ENCODE measurements around the gene HOOK1. TPM values are rescaled to one million over a fixed set of nuclear protein-coding genes. Genes with fewer than 3 reads are reported as not detected.
A peak's percentile ranks its signal among the peaks of the same experiment; 100 is the strongest.

Gene HOOK1
- total and polyA plus RNA-seq, 2 of the 13 experiments (the other 11 are each of a cell fraction or from before 2014, with no cell fraction given): 11.3 to 24.2 TPM

GRCh38 chr1:59814901-59815825 lies at the start of gene HOOK1 (continued):
- TF ChIP-seq BCL6 (CRISPR knock-in tag; IDR thresholded peaks at IDR 0.05): no peak
- 0 out of 2 replicates have a peak, but pooled peaks have one; percentile 57 for TF ChIP-seq ZNF329 (CRISPR knock-in tag; IDR thresholded peaks at IDR 0.05; ENCODE audit: low read depth)
- no peak for TF ChIP-seq CEBPZ (IDR thresholded peaks at IDR 0.05; ENCODE audit: low read length)
- no peak for TF ChIP-seq NFE2L2 (IDR thresholded peaks at IDR 0.05; ENCODE audit: low read length)
- no peak for TF ChIP-seq GATAD2A (CRISPR knock-in tag; IDR thresholded peaks at IDR 0.05)
- no peak for TF ChIP-seq ATAD3A (CRISPR knock-in tag; IDR thresholded peaks at IDR 0.05)
- TF ChIP-seq TERF1 (CRISPR knock-in tag; IDR thresholded peaks at IDR 0.05): no peak
- TF ChIP-seq TBP (CRISPR knock-in tag; IDR thresholded peaks at IDR 0.05): no peak
- TF ChIP-seq ZNF333 (CRISPR knock-in tag; IDR thresholded peaks at IDR 0.05; ENCODE audit: borderline replicate concordance): peak; percentile 84; the same call in 1 of the 2 replicates
- TF ChIP-seq ZBTB25 (CRISPR knock-in tag; IDR thresholded peaks at IDR 0.05): no peak
- no peak for TF ChIP-seq HIVEP1 (CRISPR knock-in tag; IDR thresholded peaks at IDR 0.05)
- no peak for TF ChIP-seq AHDC1 (CRISPR knock-in tag; IDR thresholded peaks at IDR 0.05; ENCODE audit: borderline replicate concordance)
- no peak for TF ChIP-seq ZNF550 (CRISPR knock-in tag; IDR thresholded peaks at IDR 0.05; ENCODE audit: borderline replicate concordance)
- no peak for TF ChIP-seq NFIC (IDR thresholded peaks at IDR 0.05; ENCODE audit: low read length)
- TF ChIP-seq TEF (CRISPR knock-in tag; IDR thresholded peaks at IDR 0.05): no peak
- TF ChIP-seq MTA1 (CRISPR knock-in tag; IDR thresholded peaks at IDR 0.05; ENCODE audit: borderline replicate concordance): peak; percentile 55; the same call in 1 of the 2 replicates
- TF ChIP-seq ZNF572 (CRISPR knock-in tag; IDR thresholded peaks at IDR 0.05): no peak

All from HepG2 (cell line).